ENCODE data around the gene OR52A5. TPM values are rescaled to one million over a fixed set of nuclear protein-coding genes. Genes with fewer than 3 reads are reported as not detected.

Gene OR52A5
- total and polyA plus RNA-seq, 2 donors (not counting 1 experiment from before 2014, with no cell fraction given), result not detected

DNA sequence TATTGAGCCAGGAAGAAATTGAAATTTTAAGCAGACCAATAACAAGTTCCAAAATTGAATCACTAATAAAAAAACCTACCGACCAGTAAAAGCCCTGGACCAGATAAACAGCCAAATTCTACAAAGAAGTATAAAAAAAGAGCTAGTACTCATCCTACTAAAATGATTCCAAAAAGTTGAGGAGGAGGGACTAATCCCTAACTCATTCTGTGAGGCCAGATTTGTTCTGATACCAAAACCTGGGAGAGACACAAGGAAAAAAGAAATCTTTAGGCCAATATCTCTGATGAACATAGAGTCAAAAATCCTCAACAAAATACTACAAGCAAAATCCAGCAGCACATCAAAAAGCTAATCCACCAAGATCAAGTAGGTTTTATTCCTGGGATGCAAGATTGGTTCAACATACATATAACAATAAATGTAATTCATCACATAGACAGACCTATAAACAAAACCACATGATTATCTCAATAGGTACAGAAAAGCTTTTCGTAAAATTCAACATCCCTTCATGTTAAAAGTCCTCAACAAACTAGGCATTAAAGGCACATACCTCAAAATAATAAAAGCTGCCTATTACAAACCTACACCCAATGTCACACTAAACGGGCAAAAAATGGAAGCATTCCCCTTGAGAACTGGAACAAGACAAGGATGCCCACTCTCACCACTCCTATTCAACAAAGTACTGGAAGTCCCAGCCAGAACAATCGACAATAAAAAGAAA lies 13.1 kb downstream of the OR52A5 start:
- CTCF ChIA-PET, result interaction anchor here (0.7 to 2.2 kb wide), 6 partner anchors 15 to 766 kb away, joined by 3 to 9 read pairs (median 4); no protein-coding TSS in a partner anchor
- DNase-seq (no peak), ATAC-seq (ENCODE audit: low read depth) (no peak)
- H3K9ac ChIP-seq (ENCODE audit: low read length), result no peak overlapping the region
- POLR2A ChIA-PET, result no interaction called here
- H2AFZ ChIP-seq (ENCODE audit: insufficient read depth, low read depth, low read length, poor library complexity, severe bottlenecking), result no peak overlapping the region
- Mint-ChIP-seq H3K4me1 (no peaks in the 10 kb centered on the region), H3K4me3 (no peak overlapping the region), H3K27ac (no peak overlapping the region), H3K27me3 (peaks cover 18% of the 10 kb centered on the region), H3K9me3 (ENCODE audit: insufficient read depth) (no peaks in the 10 kb centered on the region)
- no peaks in the 10 kb centered on the region for H3K79me2 ChIP-seq (ENCODE audit: control insufficient read depth, insufficient read depth, low read length)
- 80% methylated on average over 2 of the region's 4 CpGs for WGBS (ENCODE audit: insufficient coverage)
- no peak overlapping the region for H3K4me3 ChIP-seq (ENCODE audit: control extremely low read depth in 1 of 5, extremely low read depth in 1 of 5, insufficient read depth in 1 of 5, low read depth in 2 of 5, low read length in 4 of 5)
- intact Hi-C loops (cut with micrococcal nuclease), result loop anchor here (5.0 kb wide), 1 partner anchor 257 kb away; the partner anchor contains the start of gene OR51M1
- no peaks in the 10 kb centered on the region for H3K36me3 ChIP-seq (replicated peaks in 1 of 2; ENCODE audit: control extremely low read depth in 1 of 2, control insufficient read depth in 1 of 2, extremely low read depth in 1 of 2, insufficient read depth in 2 of 2, low read length in 1 of 2)
- no peaks in the 10 kb centered on the region for H3K4me1 ChIP-seq (ENCODE audit: control insufficient read depth in 2 of 2, insufficient read depth in 2 of 2, low read length in 2 of 2)
- no peaks in the 10 kb centered on the region for H3K9me3 ChIP-seq (ENCODE audit: control extremely low read depth in 1 of 3, control insufficient read depth in 2 of 3, insufficient read depth in 1 of 3, low read length in 2 of 3)
- no peak overlapping the region for H3K4me2 ChIP-seq (replicated peaks; ENCODE audit: low read depth, low read length, poor library complexity, severe bottlenecking)
- peaks cover 0 to 4% (median 0%) of the 10 kb centered on the region in 4 experiments for H3K27me3 ChIP-seq (replicated peaks in 1 of 4; ENCODE audit: control extremely low read depth in 1 of 4, control insufficient read depth in 3 of 4, insufficient read depth in 4 of 4, low read length in 3 of 4)
- H3K27ac ChIP-seq (ENCODE audit: low read length in 2 of 2), result no peak overlapping the region
- TF ChIP-seq EZH2 (IDR thresholded peaks at IDR 0.05; ENCODE audit: borderline replicate concordance, insufficient read depth, low read depth, low read length, poor library complexity, severe bottlenecking), result no peak
- TF ChIP-seq, protein P1, sequence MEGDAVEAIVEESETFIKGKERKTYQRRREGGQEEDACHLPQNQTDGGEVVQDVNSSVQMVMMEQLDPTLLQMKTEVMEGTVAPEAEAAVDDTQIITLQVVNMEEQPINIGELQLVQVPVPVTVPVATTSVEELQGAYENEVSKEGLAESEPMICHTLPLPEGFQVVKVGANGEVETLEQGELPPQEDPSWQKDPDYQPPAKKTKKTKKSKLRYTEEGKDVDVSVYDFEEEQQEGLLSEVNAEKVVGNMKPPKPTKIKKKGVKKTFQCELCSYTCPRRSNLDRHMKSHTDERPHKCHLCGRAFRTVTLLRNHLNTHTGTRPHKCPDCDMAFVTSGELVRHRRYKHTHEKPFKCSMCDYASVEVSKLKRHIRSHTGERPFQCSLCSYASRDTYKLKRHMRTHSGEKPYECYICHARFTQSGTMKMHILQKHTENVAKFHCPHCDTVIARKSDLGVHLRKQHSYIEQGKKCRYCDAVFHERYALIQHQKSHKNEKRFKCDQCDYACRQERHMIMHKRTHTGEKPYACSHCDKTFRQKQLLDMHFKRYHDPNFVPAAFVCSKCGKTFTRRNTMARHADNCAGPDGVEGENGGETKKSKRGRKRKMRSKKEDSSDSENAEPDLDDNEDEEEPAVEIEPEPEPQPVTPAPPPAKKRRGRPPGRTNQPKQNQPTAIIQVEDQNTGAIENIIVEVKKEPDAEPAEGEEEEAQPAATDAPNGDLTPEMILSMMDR (IDR thresholded peaks at IDR 0.05), result no peak
- H4K20me1 ChIP-seq (ENCODE audit: control insufficient read depth, insufficient read depth, low read length, poor library complexity, severe bottlenecking), result no peaks in the 10 kb centered on the region
